SK-N-MC (cell line): Measurements from ENCODE around the gene PPM1K.
A peak's percentile ranks its signal among the peaks of the same experiment; 100 is the strongest.

Source experiments
- DNase-seq: peaks from one replicate; pipeline ENCODE4 v3.0.0-alpha.2; 2011; ENCODE audit warnings: low read depth, low spot score
- H3K27ac ChIP-seq: fragments of 200-600 bp; sonication (generic); 2 replicates; pipeline ENCODE4 v1.5.1; 2016; ENCODE audit warnings: mixed run types
- H3K36me3 ChIP-seq: fragments of 200-600 bp; sonication (generic); 2 replicates; pipeline ENCODE4 v1.6.1; 2017; ENCODE audit warnings: antibody characterized with exemption, low read length, mixed read lengths; ENCODE audit not compliant: insufficient read depth
- H3K4me3 ChIP-seq: fragments of 200-600 bp; sonication (generic); 2 replicates; pipeline ENCODE4 v1.5.1; 2016
- H3K9ac ChIP-seq: fragments of 200-600 bp; sonication (generic); 2 replicates; pipeline ENCODE4 v1.8.0; 2017; ENCODE audit warnings: mixed run types, mixed read lengths; ENCODE audit not compliant: insufficient read length
- H3K9me3 ChIP-seq: fragments of 200-600 bp; sonication (generic); 2 replicates; pipeline ENCODE4 v1.6.1; 2017; ENCODE audit warnings: low read depth, mild to moderate bottlenecking, antibody characterized with exemption, low read length, moderate library complexity, mixed read lengths
- EZH2 ChIP-seq: fragments of 200-600 bp; sonication (generic); IDR thresholded peaks from one replicate; pipeline ENCODE4 v1.6.1; 2017; ENCODE audit warnings: antibody characterized with exemption
- FOXP2 ChIP-seq: optimal IDR thresholded peaks from 2 replicates; pipeline ENCODE3; 2011; ENCODE audit warnings: mild to moderate bottlenecking, moderate library complexity; ENCODE audit not compliant: insufficient read depth; ENCODE audit errors: extremely low read length, control extremely low read depth
- POLR2AphosphoS5 ChIP-seq: IDR thresholded peaks from 2 replicates; pipeline ENCODE4 v1.6.1; 2012; ENCODE audit warnings: mild to moderate bottlenecking, low read depth, low read length, borderline replicate concordance

The PPM1K gene

DNA sequence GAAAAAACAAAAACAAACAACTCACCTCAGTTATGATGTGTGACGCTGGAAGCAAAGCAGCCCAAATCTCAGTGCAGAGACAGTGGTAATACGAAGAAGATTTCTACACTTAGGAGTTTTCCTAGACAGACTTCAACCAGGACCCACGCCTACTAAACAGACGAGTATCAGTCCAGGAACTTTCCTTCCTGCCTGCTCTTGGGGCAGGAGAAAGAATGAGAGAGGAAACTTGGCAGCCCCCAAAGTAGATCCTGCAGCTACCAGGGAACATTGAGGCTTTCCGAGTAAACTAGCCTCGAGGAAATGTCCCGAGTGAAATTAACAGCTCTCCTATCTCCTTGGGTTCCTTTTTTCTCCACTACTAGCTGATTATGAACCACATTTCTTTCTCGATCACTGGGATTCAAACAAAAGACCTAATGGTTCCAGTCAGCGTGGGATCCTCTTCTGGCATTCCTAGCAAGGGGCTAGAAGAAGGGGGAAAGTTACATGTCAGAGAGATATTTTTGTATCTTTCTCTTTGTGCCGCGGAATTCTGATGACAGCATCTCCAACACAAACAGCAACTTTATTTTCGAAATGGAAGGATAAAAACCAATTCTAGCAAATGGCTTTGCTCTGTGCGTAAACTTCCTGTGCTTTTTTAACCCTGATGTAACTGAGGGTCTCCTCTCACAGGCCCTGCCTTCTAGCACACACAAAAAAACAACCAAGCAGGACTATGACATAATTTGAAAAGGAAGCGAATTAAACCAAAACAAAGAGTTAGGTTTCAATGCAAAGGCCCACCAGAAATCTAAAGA lies 53.2 kb downstream of the PPM1K start:
- Histone ChIP-seq H3K9ac (no peak overlapping the region), H3K9me3 (no peaks in the 10 kb centered on the region), H3K27ac (no peak overlapping the region), H3K36me3 (no peaks in the 10 kb centered on the region), H3K4me3 (no peak overlapping the region)
- no peak for TF ChIP-seq EZH2
- TF ChIP-seq FOXP2, result no peak
- TF ChIP-seq POLR2AphosphoS5, result no peak
- DNase-seq, result no peak

DNA sequence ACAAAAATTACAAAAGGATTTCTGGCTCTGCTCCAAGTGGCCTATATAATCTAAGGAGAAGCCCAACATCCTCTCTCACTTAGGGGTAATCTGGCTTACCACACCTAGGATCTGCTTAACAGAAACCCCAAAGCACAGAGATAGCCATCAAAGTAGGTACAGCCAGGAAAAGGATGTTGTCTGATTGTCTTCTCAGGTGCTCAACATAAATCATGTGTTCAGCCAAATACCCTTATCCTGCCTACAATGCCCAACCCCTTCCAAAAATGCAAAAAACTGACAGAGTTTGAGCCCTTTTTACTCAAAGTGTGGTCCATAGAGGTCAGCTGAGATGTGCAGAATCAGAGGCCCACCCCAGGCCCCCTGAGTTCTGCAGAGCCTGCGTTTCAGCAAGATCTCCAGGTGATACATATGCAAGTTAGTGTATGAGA lies 53.9 kb downstream of the PPM1K start:
- Histone ChIP-seq H3K9me3 (no peaks in the 10 kb centered on the region), H3K36me3 (no peaks in the 10 kb centered on the region), H3K9ac (no peak overlapping the region), H3K27ac (no peak overlapping the region), H3K4me3 (no peak overlapping the region)
- no peak for DNase-seq
- no peak for TF ChIP-seq EZH2

DNA sequence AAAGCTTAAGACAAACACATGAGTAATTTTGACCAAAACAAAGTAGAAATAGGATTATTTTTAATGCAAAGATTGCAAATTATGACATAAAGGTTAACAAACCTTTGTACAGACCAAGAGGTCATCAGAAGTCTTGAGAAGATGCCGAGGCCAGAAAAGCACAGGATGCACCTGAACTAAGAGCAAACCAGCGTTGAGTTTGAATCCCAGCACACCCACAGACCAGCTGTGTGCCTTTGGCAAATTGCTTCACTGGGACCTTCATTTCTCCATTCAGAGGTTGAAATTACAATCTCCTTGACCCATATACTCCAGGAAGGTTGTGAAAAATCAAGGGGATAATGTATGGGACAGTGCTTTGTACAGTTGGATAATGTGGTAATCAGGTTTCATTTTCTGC lies 56.6 kb downstream of the PPM1K start:
- TF ChIP-seq EZH2, result no peak
- no peak for TF ChIP-seq POLR2AphosphoS5
- TF ChIP-seq FOXP2, result no peak
- Histone ChIP-seq H3K36me3 (no peaks in the 10 kb centered on the region), H3K4me3 (no peak overlapping the region), H3K27ac (no peak overlapping the region), H3K9me3 (no peaks in the 10 kb centered on the region), H3K9ac (no peak overlapping the region)
- DNase-seq, result no peak

DNA sequence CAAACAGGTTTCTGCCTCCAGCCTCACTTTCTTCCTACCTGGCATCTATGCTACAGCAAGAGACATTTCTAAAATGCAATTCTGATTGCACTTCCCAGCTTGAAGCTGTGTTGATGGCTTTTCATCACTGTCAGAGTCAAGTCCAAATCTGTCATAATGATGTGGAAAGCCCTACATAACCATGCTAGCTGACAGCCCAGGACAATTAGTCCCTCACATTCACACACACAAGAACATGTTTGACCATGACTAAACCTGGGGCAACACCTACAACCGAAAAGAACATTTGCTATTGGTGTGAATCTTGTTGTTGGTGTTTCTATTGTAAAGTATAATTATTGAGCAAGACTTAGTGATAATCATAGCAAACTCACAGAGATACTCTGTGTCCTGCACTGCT lies 58.2 kb downstream of the PPM1K start:
- no peak for DNase-seq
- no peak for TF ChIP-seq FOXP2
- TF ChIP-seq EZH2, result no peak
- no peak for TF ChIP-seq POLR2AphosphoS5

DNA sequence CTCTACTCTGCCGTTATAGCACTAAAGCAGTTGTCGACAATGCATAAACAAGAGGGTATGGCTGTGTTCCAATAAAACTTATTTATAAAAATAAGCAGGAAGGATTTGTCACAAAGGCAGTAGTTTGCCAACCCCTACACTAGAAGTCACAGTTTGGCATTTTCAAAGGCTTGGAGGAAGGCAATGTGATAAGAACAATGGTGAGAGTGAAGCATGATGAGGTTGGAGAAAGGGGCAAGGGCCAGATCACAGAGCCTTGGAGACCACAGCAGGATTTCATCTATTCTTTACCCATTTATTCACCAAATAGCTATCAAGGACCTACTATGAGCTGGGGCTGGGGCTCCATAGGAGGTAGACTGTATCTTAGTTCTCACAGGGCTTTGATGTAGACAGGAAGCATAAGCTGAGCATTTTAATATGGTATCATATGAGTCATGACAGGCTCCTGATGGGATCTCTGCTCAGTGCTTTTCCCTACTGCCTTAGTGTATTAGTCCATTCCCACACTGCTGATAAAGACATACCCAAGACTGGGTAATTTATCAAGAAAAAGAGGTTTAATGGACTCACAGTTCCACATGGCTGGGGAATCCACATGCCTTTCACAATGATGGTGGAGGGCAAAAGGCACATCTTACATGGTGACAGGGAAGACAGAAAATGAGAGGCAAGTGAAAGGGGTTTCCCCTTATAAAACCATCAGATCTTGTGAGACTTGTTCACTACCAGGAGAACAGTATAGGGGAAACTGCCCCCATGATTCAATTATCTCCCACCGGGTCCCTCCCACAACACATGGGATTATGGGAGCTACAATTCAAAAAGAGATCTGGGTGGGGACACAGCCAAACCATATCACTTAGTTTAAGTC lies 58.9 kb downstream of the PPM1K start:
- no peak overlapping the region for H3K27ac ChIP-seq
- TF ChIP-seq POLR2AphosphoS5 (no peak), FOXP2 (no peak), EZH2 (no peak)
- no peak overlapping the region for H3K9ac ChIP-seq

More for the DNA sequence above, 58.2 kb downstream of the PPM1K start:
- H3K36me3 ChIP-seq, result no peaks in the 10 kb centered on the region
- no peaks in the 10 kb centered on the region for H3K9me3 ChIP-seq
- H3K4me3 ChIP-seq, result no peak overlapping the region
- H3K27ac ChIP-seq, result no peak overlapping the region
- no peak overlapping the region for H3K9ac ChIP-seq

DNA sequence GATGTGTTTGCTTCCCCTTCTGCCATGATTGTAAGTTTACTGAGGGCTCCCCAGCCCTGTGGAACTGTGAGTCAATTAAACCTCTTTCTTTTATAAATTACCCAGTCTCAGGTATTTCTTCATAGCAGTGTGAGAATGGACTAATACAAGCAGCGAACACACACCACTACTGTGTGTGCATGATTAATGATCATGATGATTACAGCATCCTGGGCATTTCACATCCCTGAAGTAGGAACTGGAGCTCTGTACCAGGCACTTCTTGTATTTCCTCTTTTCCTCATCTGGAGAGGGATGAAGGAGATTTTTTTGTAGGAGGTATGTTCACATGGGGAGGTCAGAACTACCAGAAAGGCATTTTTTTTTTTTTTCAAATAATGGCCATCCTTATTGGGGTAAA lies 60.8 kb downstream of the PPM1K start:
- no peak for TF ChIP-seq EZH2
- TF ChIP-seq POLR2AphosphoS5, result no peak
- TF ChIP-seq FOXP2, result no peak
- no peak overlapping the region for H3K4me3 ChIP-seq

More for the DNA sequence above, 58.9 kb downstream of the PPM1K start:
- DNase-seq, result no peak
- Histone ChIP-seq H3K4me3 (no peak overlapping the region), H3K36me3 (no peaks in the 10 kb centered on the region), H3K9me3 (no peaks in the 10 kb centered on the region)

DNA sequence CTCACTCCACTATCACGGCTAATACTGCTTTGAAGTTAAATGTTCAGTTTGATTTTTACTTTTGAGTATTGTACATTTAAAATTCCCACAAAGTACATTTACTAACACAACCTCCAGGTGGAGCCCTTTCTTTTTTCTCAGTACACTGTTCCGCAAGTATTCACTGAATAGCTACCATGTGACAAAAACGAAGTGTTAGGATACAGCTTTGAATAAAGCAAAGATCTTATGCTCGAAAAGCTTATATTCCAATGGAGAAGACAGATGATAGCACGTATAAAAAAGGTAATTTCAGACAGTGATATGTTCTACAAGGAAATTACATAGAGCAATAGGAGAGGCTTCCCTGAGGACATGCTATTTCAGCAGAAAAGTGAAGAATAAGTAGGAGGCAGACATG lies 65.3 kb downstream of the PPM1K start:
- H3K9me3 ChIP-seq, result no peaks in the 10 kb centered on the region
- H3K4me3 ChIP-seq, result no peak overlapping the region
- no peak overlapping the region for H3K9ac ChIP-seq
- H3K36me3 ChIP-seq, result no peaks in the 10 kb centered on the region
- no peak overlapping the region for H3K27ac ChIP-seq
- TF ChIP-seq POLR2AphosphoS5 (no peak), FOXP2 (no peak), EZH2 (no peak)
- DNase-seq, result peak; percentile 44

More for the DNA sequence above, 60.8 kb downstream of the PPM1K start:
- Histone ChIP-seq H3K36me3 (no peaks in the 10 kb centered on the region), H3K9me3 (no peaks in the 10 kb centered on the region), H3K9ac (no peak overlapping the region), H3K27ac (no peak overlapping the region)
- no peak for DNase-seq

DNA sequence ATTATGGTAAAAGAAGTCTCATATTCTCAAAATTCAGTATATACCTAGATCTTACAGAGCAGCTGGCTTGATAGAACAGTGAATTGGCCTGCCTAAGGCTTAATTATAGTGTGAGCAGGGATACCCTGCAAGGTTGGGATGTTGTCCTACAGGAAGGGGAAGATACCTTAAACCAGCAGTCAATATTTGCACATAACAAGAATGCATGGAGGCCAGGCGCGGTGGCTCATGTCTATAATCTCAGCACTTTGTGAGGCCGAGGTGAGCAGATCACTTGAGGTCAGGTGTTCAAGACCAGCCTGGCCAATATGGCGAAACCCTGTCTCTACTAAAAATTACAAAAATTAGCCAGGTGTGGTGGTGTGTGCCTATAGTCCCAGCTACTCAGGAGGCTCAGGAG lies 67.2 kb downstream of the PPM1K start:
- no peaks in the 10 kb centered on the region for H3K9me3 ChIP-seq
- H3K9ac ChIP-seq, result no peak overlapping the region
- H3K4me3 ChIP-seq, result no peak overlapping the region
- TF ChIP-seq POLR2AphosphoS5 (no peak), FOXP2 (no peak), EZH2 (no peak)
- H3K27ac ChIP-seq, result no peak overlapping the region
- no peak for DNase-seq
- H3K36me3 ChIP-seq, result no peaks in the 10 kb centered on the region

DNA sequence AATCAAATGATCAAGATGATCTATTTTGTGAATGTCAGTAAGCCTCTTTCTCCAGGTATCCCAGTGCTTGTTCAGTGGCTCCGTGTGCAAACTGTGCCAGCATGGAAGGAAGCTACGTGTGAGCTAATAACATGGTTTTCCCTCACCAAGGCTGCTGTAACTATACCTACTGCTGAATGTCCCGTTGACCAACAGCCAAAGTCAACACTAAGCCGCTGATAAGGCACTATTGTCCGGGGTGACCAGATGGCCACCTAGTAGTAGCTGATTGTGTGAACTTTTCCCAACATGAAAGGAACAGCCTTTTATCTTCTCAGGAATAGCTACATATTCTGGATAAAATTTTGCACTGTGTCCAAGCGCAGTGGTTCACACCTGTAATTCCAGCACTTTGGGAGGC lies 68.0 kb downstream of the PPM1K start:
- Histone ChIP-seq H3K9me3 (no peaks in the 10 kb centered on the region), H3K27ac (no peak overlapping the region), H3K4me3 (no peak overlapping the region), H3K9ac (no peak overlapping the region), H3K36me3 (no peaks in the 10 kb centered on the region)
- DNase-seq, result no peak
- TF ChIP-seq POLR2AphosphoS5, result no peak
- TF ChIP-seq FOXP2, result no peak
- no peak for TF ChIP-seq EZH2
